HUES64 (cell line): ENCODE measurements around the gene TKFC.

Experiments used
- H3K27ac ChIP-seq: 2 replicates; pipeline ENCODE4 v1.7.0; 2013; ENCODE audit warnings: low read depth, low read length, inconsistent platforms
- H3K27me3 ChIP-seq: 2 replicates; pipeline ENCODE4 v1.6.1; 2013; ENCODE audit warnings: mild to moderate bottlenecking, low read length; ENCODE audit not compliant: insufficient read depth
- H3K36me3 ChIP-seq: 2 replicates; pipeline ENCODE4 v1.6.1; 2013; ENCODE audit warnings: mild to moderate bottlenecking, low read length; ENCODE audit not compliant: insufficient read depth
- H3K4me1 ChIP-seq: 2 replicates; pipeline ENCODE4 v1.6.1; 2013; ENCODE audit warnings: mild to moderate bottlenecking, low read length, moderate library complexity; ENCODE audit not compliant: insufficient read depth
- H3K4me3 ChIP-seq: 2 replicates; pipeline ENCODE4 v1.5.1; 2013; ENCODE audit warnings: mild to moderate bottlenecking, low read length, moderate library complexity
- H3K9ac ChIP-seq: 2 replicates; pipeline ENCODE4 v1.6.1; 2013; ENCODE audit warnings: mild to moderate bottlenecking, low read depth, low read length
- H3K9me3 ChIP-seq: 2 replicates; pipeline ENCODE4 v1.6.1; 2013; ENCODE audit warnings: low read depth, low read length; ENCODE audit not compliant: insufficient read depth
- WGBS: fragments of 150-250, 120-280 bp; methylation state at CpG from one replicate; pipeline ENCODE4 v1.1.7; 2013; ENCODE audit warnings: missing lambda C conversion rate; 5-methylcytosine and 5-hydroxymethylcytosine counted together

TKFC gene

DNA sequence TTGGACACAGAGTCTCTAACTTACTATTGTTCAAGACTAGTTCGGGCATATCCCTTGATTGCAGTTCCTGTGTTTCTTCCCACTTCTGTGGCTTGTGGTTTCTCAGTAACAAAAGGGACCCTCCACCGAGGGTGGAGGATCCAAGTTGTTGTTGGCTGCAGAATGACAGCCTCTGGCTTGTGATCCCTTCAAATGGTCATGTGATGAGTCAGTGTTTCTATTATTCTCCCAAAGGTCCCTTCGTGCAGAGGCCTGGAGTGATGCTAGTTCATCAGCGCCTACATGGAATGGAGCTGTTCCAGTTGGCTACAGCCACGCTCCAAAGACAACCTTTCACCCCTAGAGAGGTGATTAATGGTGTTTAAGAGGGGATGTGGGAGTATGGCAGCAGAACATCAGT is 35.3 kb upstream of the TKFC start:
- Histone ChIP-seq H3K27me3 (peaks cover 15% of the 10 kb centered on the region), H3K36me3 (peaks cover 48% of the 10 kb centered on the region), H3K9ac (no peak overlapping the region), H3K27ac (no peak overlapping the region), H3K4me1 (peaks cover 4% of the 10 kb centered on the region; the same call in 1 of the 2 replicates), H3K9me3 (no peaks in the 10 kb centered on the region), H3K4me3 (no peak overlapping the region)
- WGBS, result 81% methylated on average over 5 of the region's 5 CpGs

DNA sequence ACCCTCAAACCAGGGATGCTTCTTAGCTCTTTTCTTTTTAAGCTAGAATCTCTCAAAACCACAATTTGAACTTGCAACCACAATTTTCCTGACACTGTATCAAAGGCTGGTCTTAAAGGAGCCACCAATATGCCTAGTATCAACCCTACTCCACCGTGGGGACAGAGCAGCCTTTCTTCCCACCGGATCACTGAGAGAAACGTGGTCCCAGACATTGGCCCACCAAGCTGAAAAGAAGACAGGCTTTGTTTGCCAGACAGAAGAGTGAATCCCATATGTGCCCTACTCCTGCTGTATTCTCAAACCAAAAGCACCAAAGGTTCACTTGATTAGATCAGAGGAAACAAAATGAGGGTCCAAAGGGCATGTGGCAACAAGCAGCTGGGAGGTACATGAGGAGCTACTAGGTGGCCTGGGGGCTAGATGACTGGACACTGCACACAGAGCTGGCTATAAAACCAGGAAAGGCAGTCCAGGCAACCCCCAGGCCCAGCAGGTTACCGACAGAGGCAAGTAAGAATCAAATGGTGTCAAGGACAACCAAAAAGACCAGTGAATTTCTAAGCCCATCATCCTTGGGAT is 34.3 kb upstream of the TKFC start:
- H3K9ac ChIP-seq, result no peak overlapping the region
- H3K4me3 ChIP-seq, result no peak overlapping the region
- 84% methylated on average over 4 of the region's 4 CpGs for WGBS
- H3K27ac ChIP-seq, result no peak overlapping the region
- no peaks in the 10 kb centered on the region for H3K9me3 ChIP-seq
- H3K27me3 ChIP-seq, result peaks cover 9% of the 10 kb centered on the region
- no peaks in the 10 kb centered on the region for H3K4me1 ChIP-seq
- peaks cover 58% of the 10 kb centered on the region for H3K36me3 ChIP-seq

DNA sequence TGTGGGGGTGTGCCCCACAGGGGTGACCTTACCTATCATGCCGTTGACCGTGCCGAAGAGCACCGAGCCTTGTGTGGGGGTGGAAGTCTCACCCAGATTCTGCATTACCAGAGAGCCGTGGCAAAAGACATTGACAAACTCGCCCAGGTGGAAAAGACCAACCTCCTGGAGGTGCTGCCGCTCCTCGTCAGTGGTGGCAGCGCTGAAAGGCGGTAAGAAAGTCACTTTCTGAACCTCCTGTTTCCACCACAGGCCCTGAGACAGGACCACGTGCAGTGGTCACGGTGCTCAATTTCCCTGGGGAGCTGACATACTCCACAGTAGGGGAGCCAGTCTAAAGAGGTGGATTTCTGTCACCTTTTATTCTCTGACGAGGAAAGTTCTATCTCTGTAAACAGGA is 30.5 kb upstream of the TKFC start:
- H3K9me3 ChIP-seq, result no peaks in the 10 kb centered on the region
- no peak overlapping the region for H3K9ac ChIP-seq
- peaks cover 93% of the 10 kb centered on the region for H3K36me3 ChIP-seq
- H3K4me3 ChIP-seq, result no peak overlapping the region
- no peak overlapping the region for H3K27ac ChIP-seq
- no peaks in the 10 kb centered on the region for H3K27me3 ChIP-seq
- WGBS, result 96% methylated on average over 13 of the region's 13 CpGs
- H3K4me1 ChIP-seq, result no peaks in the 10 kb centered on the region

DNA sequence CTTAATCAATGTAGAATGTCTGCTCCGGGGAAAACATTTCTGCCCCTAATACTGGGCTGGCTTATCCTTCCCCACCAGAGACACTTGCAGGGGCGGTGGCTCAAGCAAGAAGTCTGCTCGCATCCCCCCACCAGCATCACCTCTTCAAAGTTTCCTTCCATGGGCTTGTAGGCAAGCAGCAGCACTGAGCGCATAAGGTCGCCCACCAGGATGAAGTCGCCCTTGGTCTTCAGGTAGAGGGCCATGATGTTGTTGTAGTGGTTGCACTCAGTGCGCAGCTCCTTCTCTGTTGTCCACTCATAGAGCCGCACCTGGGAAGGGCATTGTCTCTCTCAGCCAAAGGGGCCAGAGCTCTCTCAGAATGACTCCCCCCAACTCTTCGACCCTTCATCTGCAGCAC is 29.3 kb upstream of the TKFC start:
- Histone ChIP-seq H3K4me3 (no peak overlapping the region), H3K27ac (no peak overlapping the region), H3K4me1 (no peaks in the 10 kb centered on the region), H3K9me3 (no peaks in the 10 kb centered on the region), H3K9ac (no peak overlapping the region), H3K27me3 (no peaks in the 10 kb centered on the region), H3K36me3 (peaks cover 97% of the 10 kb centered on the region)
- 97% methylated on average over 9 of the region's 9 CpGs for WGBS

DNA sequence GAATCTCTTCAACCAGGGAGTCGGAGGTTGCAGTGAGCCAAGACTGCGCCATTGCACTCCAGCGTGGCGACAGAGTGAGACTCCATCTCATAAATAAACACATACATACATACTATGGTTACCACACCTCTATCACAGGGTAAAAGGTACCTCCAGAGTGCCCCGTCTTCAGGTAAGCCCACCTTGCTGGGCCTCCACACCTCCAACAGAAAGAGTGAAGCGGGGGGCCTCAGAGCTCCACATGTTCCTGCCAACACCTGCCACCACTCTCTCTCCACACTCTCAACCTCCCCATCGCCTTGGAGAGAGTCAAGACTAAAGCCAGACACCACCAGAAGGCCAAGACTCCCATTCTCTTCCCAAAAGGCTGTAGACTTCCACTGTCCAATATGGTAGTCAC is 27.6 kb upstream of the TKFC start:
- no peaks in the 10 kb centered on the region for H3K27me3 ChIP-seq
- no peak overlapping the region for H3K27ac ChIP-seq
- H3K36me3 ChIP-seq, result peaks cover 97% of the 10 kb centered on the region
- no peaks in the 10 kb centered on the region for H3K4me1 ChIP-seq
- WGBS, result 96% methylated on average over 7 of the region's 7 CpGs
- H3K9me3 ChIP-seq, result no peaks in the 10 kb centered on the region
- no peak overlapping the region for H3K9ac ChIP-seq
- no peak overlapping the region for H3K4me3 ChIP-seq

DNA sequence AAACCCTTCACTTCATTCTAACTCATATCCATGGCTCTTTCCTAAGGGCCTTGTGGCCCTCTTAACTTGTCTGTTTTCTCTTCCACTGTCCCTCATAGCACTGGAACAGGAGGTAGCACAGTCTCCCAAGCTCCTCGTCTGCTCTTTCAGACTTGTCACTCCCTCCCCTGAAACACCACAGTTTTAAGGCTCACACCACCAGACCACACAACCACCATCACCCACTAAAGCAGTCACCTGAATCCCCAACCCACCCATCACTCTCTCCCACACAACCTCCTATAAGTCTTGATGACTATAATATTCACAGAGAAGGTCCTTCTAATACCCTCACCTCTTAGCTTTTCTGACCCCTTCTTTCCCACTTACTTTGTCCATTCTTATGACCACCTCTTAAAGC is 26.8 kb upstream of the TKFC start:
- no peaks in the 10 kb centered on the region for H3K4me1 ChIP-seq
- H3K4me3 ChIP-seq, result no peak overlapping the region
- H3K36me3 ChIP-seq, result peaks cover 97% of the 10 kb centered on the region
- H3K9me3 ChIP-seq, result no peaks in the 10 kb centered on the region
- no peak overlapping the region for H3K9ac ChIP-seq
- no peaks in the 10 kb centered on the region for H3K27me3 ChIP-seq
- 95% methylated on average over 1 of the region's 1 CpG for WGBS
- no peak overlapping the region for H3K27ac ChIP-seq

DNA sequence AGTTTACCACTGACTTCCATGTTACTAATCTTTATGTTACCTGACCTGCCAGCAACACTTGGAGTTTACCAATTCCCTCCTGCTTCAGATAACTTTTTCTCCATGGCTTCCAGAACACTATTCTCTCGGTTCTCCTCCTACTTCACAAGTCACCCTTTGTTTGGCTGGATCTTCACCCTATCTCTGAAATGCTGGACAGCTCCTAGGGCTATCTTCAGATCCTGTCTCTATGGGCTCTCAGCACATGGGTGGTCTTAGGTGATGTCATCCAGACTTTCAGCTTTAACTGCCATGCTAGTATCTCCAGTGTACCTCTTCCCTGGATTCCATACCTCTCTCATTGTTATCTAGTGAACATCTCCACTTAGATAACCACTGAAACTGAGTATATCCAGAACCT is 25.7 kb upstream of the TKFC start:
- no peak overlapping the region for H3K9ac ChIP-seq
- H3K27ac ChIP-seq, result no peak overlapping the region
- no peaks in the 10 kb centered on the region for H3K27me3 ChIP-seq
- peaks cover 97% of the 10 kb centered on the region for H3K36me3 ChIP-seq
- no peaks in the 10 kb centered on the region for H3K4me1 ChIP-seq
- no peak overlapping the region for H3K4me3 ChIP-seq
- no peaks in the 10 kb centered on the region for H3K9me3 ChIP-seq
- 96% methylated on average over 1 of the region's 1 CpG for WGBS

DNA sequence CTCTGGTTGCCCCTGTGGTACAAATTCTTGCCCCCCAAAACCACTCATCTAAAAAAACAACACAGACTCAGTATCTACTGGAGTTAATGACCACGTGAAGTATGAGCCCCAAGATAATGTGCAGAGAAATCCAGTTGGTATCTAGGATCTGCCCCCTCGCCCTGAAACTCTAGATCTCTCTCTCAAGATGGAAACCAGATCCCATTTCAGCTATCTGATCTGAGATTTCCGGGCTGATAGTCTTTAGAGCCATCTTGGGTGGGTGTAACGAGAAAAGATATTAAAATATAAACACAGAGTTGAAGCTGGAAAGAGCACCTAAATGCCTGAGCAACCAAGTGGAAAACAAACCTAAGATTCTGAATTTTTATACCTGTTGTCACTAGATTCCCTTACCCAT is 23.9 kb upstream of the TKFC start:
- Histone ChIP-seq H3K9me3 (no peaks in the 10 kb centered on the region), H3K36me3 (peaks cover 96% of the 10 kb centered on the region), H3K27ac (no peak overlapping the region), H3K4me1 (no peaks in the 10 kb centered on the region), H3K9ac (no peak overlapping the region), H3K27me3 (no peaks in the 10 kb centered on the region), H3K4me3 (no peak overlapping the region)
- WGBS, result 98% methylated on average over 2 of the region's 4 CpGs

DNA sequence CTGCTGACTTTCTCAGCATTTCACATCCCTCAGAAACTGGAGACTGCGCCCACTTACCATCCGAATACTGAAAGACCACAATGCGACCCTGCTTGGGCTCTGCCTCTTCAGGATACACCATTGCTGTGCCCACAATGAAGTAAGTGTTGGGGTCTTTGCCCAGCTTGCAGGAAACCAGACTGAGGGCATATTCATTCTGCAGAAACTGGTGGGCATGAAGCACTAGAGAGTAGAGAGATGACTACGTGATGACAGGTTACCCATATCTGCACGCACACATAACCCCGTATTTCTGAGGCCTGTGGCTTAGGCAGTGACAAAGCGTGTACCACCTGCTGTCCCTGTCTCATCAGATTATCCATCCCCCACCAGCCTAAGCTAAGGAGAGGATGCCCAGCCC is 23.3 kb upstream of the TKFC start:
- Histone ChIP-seq H3K36me3 (peaks cover 99% of the 10 kb centered on the region), H3K4me1 (no peaks in the 10 kb centered on the region), H3K9ac (no peak overlapping the region), H3K4me3 (no peak overlapping the region), H3K27ac (no peak overlapping the region), H3K27me3 (no peaks in the 10 kb centered on the region), H3K9me3 (no peaks in the 10 kb centered on the region)
- WGBS, result 94% methylated on average over 7 of the region's 7 CpGs

DNA sequence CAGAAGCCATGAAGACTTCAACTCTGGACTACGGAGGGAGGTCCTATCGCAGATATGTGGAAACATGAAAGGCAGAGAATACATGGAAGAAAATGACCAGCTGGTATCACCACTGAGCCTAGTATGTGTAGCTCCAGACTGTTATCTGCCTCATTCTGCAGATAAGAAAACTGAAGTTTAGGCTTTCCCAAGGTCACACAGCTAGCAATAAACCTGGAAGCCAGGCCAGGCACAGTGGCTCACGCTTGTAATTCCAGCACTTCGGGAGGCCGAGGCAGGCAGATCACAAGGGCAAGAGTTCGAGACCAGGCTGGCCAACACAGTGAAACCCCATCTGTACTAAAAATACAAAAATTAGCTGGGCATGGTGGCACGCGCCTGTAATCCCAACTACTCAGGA is 22.3 kb upstream of the TKFC start:
- H3K4me1 ChIP-seq, result no peaks in the 10 kb centered on the region
- H3K36me3 ChIP-seq, result peaks cover 99% of the 10 kb centered on the region
- H3K4me3 ChIP-seq, result no peak overlapping the region
- WGBS, result 98% methylated on average over 8 of the region's 8 CpGs
- H3K27me3 ChIP-seq, result no peaks in the 10 kb centered on the region
- no peak overlapping the region for H3K27ac ChIP-seq
- no peak overlapping the region for H3K9ac ChIP-seq
- no peaks in the 10 kb centered on the region for H3K9me3 ChIP-seq

DNA sequence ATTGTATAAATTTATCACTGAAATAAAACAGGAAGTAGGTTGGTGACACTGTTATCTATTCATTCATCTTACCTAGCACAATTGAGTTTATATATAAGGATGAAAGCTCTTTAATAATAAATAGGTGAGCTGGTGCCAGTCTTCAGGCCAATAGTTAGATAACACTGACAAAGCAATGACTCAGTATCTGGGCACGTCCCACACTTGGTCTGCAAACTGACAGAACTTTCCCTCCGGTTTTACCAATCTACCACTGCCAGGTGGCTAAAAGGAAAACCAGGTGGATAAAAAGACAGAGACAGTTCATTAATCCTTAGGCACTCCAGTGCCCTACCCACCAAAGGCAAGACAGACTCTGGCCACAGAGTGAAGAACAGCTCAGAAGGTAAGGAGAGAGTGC is 17.8 kb upstream of the TKFC start:
- no peak overlapping the region for H3K27ac ChIP-seq
- peaks cover 90% of the 10 kb centered on the region for H3K36me3 ChIP-seq
- no peaks in the 10 kb centered on the region for H3K27me3 ChIP-seq
- WGBS, result 96% methylated on average over 2 of the region's 2 CpGs
- no peaks in the 10 kb centered on the region for H3K4me1 ChIP-seq
- no peaks in the 10 kb centered on the region for H3K9me3 ChIP-seq
- no peak overlapping the region for H3K4me3 ChIP-seq
- no peak overlapping the region for H3K9ac ChIP-seq
